Activated T-cell treated with anti-CD3 and anti-CD28 coated beads for 48 hours (primary cell): ENCODE data around the gene SCP2.
A peak's percentile ranks its signal among the peaks of the same experiment; 100 is the strongest.
"Not testable (repeated sequence)": the region's sequence is repeated elsewhere in the genome, so short reads cannot be mapped to it uniquely, and the experiment has no call there.

Source experiments
- DNase-seq: peaks from one replicate; pipeline ENCODE4 v3.0.0-alpha.2; 2020; ENCODE audit warnings: low read depth

The SCP2 gene

GRCh38 chr1:52969234-52969633 is 42.2 kb downstream of the SCP2 start:
- DNase-seq, result not testable (repeated sequence)

DNA sequence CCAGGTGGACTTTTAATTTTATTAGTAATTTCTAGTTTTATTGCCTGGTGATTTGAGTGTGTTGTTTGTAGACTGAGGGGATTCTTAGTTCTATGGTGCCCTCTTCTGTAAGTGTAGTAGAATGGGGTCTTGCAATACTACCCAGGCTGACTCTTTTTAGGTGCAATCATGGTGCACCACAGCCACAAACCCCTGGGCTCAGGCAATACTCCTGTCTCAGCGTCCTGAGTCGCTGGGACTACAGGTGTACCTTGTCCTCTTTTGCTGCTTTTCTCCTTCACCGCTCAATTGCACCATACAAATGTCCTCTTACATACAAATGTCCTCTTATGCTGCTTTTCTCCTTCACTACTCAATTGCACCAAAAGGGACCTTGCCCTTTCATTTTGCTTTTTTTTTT is 43.1 kb downstream of the SCP2 start:
- DNase-seq, result no peak

- no peak for DNase-seq
Measured at GRCh38 chr1:52973841-52974240, 46.8 kb downstream of the SCP2 start.

DNA sequence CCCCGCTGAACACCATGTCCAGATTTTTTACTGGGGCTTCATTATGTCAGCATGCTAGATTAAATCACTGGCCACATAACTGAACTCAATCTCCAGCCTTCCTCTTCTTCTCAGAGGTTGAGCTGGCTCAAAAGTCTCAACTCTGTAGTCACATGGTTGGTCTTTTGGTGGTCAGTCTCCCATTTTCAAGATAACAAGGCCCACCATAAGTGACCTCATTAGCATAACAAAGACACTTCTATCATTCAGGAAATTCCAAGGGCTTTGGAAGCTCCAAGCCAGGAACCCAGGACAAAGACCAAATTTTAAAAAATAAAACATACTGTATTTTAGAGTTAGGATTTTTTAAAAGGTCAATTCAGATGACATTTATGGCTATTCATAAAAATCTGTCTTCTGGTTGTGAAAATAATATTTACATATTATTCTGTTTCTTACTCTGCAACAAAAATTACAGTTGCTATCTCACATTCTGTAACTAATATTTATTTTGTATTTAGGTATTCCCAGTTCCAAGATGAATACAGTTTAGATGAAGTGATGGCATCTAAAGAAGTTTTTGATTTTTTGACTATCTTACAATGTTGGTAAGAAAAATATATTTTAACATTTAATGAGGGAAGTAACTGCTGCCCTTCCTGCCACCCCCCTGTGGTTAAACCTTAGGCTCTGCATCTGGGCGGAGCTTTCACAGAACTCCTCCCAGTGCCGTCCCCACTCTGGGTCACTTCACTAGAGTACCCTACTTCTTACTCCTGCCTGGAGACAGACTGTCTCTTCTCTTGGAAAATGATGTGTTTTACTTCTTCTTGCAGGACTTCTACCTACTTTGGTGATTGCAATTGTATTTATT is 49.3 kb downstream of the SCP2 start:
- no peak for DNase-seq

DNA sequence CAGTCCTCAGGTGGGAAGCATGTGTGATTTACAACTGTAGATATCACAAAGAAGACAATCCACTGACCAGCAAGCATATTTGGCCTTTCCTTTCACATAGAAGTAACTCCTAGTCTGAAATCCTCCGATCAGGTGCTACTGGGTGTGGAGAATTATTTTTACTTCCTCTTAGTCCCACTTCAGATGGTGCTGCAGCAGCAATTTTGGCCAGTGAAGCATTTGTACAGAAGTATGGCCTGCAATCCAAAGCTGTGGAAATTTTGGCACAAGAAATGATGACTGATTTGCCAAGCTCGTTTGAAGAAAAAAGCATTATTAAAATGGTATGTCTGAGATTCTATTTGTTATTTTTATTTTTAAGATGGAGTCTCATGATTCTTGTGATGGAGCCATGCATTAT is 51.0 kb downstream of the SCP2 start:
- no peak for DNase-seq

DNA sequence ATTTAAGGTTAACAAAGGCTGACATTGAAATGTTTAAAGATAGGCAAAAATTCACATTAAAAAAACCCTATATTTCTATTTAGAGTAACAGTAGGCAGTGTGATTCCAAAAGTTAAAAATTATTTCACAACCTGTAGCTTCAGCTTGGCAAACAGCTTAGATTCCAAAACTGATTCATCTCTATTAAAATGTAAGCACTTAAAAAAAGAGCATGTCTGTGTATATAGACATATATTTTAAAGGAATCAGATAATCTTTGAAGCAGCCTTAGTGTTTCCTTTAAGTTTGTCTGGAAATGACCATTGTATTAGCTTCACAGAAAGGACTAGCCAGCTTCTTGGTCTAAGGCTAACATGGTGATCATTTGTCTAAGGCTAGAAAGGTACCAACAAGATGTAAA is 65.7 kb downstream of the SCP2 start:
- not testable (repeated sequence) for DNase-seq

- no peak for DNase-seq
Measured at GRCh38 chr1:52994656-52995055, 67.6 kb downstream of the SCP2 start.

GRCh38 chr1:52996653-52997052 is 69.6 kb downstream of the SCP2 start:
- DNase-seq, result no peak

- DNase-seq, result no peak
Measured at GRCh38 chr1:53001128-53001527, 74.1 kb downstream of the SCP2 start.

DNA sequence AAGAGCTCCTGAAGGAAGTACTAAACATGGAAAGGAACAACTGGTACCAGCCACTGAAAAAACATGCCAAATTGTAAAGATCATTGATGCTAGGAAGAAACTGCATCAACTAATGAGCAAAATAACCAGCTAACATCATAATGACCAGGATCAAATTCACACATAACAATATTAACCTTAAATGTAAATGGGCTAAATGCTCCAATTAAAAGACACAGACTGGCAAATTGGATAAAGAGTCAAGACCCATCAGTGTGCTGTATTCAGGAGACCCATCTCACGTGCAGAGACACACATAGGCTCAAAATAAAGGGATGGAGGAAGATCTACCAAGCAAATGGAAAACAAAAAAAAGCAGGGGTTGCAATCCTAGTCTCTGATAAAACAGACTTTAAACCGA is 79.5 kb downstream of the SCP2 start:
- not testable (repeated sequence) for DNase-seq

DNA sequence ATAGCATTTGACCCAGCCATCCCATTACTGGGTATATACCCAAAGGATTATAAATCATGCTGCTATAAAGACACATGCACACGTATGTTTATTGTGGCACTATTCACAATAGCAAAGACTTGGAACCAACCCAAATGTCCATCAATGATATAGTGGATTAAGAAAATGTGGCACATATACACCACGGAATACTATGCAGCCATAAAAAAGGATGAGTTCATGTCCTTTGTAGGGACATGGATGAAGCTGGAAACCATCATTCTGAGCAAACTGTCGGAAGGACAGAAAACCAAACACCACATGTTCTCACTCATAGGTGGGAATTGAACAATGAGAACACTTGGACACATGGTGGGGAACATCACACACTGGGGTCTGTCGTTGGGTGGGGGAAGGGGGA is 83.2 kb downstream of the SCP2 start:
- DNase-seq, result not testable (repeated sequence)

GRCh38 chr1:53011175-53011574 is 84.1 kb downstream of the SCP2 start:
- DNase-seq, result no peak

GRCh38 chr1:53014791-53015507 is 87.9 kb downstream of the SCP2 start:
- peak; percentile 56 for DNase-seq

GRCh38 chr1:53015508-53015860 is 88.4 kb downstream of the SCP2 start:
- no peak for DNase-seq

GRCh38 chr1:53016705-53017104 is 89.6 kb downstream of the SCP2 start:
- no peak for DNase-seq

GRCh38 chr1:53020588-53020987 is 93.5 kb downstream of the SCP2 start:
- no peak for DNase-seq

DNA sequence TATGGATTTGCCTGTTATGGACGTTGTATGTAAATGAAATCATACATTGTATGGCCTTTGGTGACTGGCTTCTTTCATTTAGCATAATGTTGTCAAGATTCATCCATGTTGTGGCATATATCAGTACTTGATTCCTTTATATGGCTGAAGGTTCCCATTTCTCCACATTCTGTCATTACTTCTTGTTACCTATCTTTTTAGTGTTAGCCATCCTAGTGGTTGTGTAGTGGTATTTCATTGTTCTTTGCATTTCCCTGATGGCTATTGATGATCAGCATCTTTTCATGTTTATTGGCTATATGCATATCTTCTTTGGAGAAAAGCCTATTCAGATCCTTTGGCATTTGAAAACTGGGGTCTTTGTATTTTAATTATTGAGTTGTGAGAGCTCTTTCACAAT is 95.1 kb downstream of the SCP2 start:
- no peak for DNase-seq

DNA sequence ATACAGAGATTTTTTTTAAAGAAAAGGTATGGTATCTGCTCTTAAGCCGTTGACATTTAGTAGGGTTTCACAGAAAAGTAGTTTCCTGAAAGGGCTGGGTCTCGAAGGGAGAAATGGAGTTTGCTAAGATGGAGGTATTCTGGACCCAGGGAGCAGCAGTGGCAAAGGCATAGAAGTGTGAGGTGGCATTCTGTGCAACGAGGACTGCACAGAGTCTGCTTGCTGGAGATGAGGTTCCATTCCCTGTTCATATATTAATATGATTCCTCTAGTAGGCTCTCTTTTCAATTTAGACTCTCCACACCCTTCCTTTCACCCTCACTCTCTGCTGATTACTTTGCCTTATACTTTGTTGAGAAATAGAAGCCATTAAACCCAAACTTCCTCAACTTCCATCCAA is 96.5 kb downstream of the SCP2 start:
- no peak for DNase-seq

- no peak for DNase-seq
Measured at GRCh38 chr1:53024117-53024516, 97.0 kb downstream of the SCP2 start.

- no peak for DNase-seq
Measured at GRCh38 chr1:53025034-53025768, 98.1 kb downstream of the SCP2 start.

DNA sequence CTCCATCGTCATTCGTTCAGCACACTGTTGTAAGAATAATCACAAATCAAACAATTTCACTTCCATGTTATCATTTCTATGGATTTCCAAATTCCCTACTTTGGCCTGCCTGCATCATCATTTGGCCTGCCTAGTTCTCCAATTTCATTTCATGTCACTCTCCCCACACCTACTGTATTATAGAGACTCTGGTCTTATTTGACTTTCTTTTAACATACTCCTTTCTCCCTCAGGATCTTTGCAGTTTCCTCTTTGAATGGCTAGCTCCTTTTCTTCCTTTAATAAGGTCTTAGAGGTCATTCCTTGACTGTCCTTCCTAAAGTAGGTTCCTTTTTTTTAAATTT is 98.7 kb downstream of the SCP2 start:
- no peak for DNase-seq

DNA sequence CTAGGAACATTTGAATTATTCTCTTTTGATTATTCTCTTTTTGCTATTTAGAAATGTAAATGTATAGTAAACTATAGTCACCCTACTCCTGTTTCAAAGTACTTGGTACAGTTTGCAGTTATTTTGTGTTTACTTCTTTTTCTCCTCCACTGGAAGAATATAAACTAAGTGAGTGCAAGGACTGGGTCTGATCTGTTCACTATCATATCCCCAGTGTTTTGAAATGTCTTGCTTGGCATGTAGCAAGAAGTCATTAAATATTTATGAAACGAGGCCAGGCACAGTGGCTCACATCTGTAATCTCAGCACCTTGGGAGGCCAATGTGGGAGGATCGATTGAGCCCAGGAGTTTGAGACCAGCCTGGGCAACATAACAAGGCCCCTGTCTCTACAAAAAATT is 99.2 kb downstream of the SCP2 start:
- no peak for DNase-seq

- DNase-seq, result no peak
Measured at GRCh38 chr1:53031732-53032131, 104.7 kb downstream of the SCP2 start.
